Measurements from ENCODE around the gene METTL24.

DNA sequence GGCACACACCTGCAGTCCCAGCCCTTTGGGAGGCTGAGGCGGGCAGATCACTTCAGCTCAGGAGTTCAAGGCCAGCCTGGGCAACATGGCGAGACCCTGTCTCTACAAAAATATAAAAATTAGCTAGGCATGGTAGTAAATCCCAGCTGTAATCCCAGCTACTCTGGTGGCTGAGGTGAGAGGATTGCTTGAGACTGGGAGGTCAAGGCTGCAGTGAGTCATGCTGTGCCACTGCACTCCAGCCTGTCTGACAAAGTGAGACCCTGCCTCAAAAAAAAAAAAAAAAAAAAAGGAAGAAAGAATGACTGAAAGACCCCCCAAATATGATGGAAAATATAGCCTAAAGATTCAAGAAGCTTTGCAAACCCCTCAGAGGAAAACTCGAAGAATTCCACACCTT lies 26.8 kb downstream of the METTL24 start:
- TF ChIP-seq POLR2A (IDR thresholded peaks at IDR 0.05), result no peak
- TF ChIP-seq, protein P1, sequence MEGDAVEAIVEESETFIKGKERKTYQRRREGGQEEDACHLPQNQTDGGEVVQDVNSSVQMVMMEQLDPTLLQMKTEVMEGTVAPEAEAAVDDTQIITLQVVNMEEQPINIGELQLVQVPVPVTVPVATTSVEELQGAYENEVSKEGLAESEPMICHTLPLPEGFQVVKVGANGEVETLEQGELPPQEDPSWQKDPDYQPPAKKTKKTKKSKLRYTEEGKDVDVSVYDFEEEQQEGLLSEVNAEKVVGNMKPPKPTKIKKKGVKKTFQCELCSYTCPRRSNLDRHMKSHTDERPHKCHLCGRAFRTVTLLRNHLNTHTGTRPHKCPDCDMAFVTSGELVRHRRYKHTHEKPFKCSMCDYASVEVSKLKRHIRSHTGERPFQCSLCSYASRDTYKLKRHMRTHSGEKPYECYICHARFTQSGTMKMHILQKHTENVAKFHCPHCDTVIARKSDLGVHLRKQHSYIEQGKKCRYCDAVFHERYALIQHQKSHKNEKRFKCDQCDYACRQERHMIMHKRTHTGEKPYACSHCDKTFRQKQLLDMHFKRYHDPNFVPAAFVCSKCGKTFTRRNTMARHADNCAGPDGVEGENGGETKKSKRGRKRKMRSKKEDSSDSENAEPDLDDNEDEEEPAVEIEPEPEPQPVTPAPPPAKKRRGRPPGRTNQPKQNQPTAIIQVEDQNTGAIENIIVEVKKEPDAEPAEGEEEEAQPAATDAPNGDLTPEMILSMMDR (IDR thresholded peaks at IDR 0.05), result no peak
